HepG2 (cell line): Measurements from ENCODE around the gene STYX. TPM values are rescaled to one million over a fixed set of nuclear protein-coding genes. Genes with fewer than 3 reads are reported as not detected.

Experiments
- FOSL2 ChIP-seq: sonication (generic); formaldehyde crosslinking; IDR thresholded peaks from 2 replicates; pipeline ENCODE4 v1.4.0; 2020; ENCODE audit warnings: missing genetic modification reagents
- TMF1 ChIP-seq: sonication (generic); formaldehyde crosslinking; IDR thresholded peaks from 2 replicates; pipeline ENCODE4 v1.8.1; 2022; ENCODE audit warnings: low read depth, missing genetic modification reagents
- ZFP82 ChIP-seq: sonication (generic); formaldehyde crosslinking; IDR thresholded peaks from 2 replicates; pipeline ENCODE4 v1.5.1; 2020; ENCODE audit warnings: mild to moderate bottlenecking, missing genetic modification reagents, borderline replicate concordance
- ZSCAN25 ChIP-seq: sonication (generic); formaldehyde crosslinking; IDR thresholded peaks from 2 replicates; pipeline ENCODE4 v1.8.0; 2022; ENCODE audit warnings: mild to moderate bottlenecking, missing genetic modification reagents
- polyA plus RNA-seq, 8 experiments: library from polyadenylated mRNA; depleted of rRNA in 3 of 8; stranded (reverse) in 7 of 8; unstranded in 1 of 8; fragments of >200 nt; fragmentation: Illumina TruSeq in 4 of 8; extraction: Trizol in 4 of 8; gene quantifications; 2 replicates each; pipeline versions ENCODE4 v1.2.1 to v1.2.3, GENCODE V29; 2011 to 2016; ENCODE audit warnings: low read depth in 4 of 8, missing spikeins in 1 of 8, mixed read lengths in 1 of 8; ENCODE audit not compliant: insufficient read depth in 1 of 8
- total RNA-seq, 5 experiments: library from RNA; depleted of rRNA; stranded (reverse); fragments of >200 nt; fragmentation: Illumina TruSeq; extraction: Trizol; gene quantifications; 2 replicates each; pipeline ENCODE4 v1.2.3, GENCODE V29; 2016; ENCODE audit warnings: low read depth in 1 of 5
- TF ChIP-seq, protein P1 (sequence below): sonication (generic); formaldehyde crosslinking; IDR thresholded peaks from 2 replicates; pipeline ENCODE4 v1.4.0; 2020; ENCODE audit warnings: mild to moderate bottlenecking, missing genetic modification reagents
- TF ChIP-seq, protein P2 (sequence below): sonication (generic); formaldehyde crosslinking; IDR thresholded peaks from 2 replicates; pipeline ENCODE4 v1.5.1; 2020; ENCODE audit warnings: mild to moderate bottlenecking, missing genetic modification reagents, moderate library complexity
- TF ChIP-seq, protein P3 (sequence below): sonication (generic); formaldehyde crosslinking; IDR thresholded peaks from 2 replicates; pipeline ENCODE4 v1.8.1; 2023; ENCODE audit warnings: mild to moderate bottlenecking, missing genetic modification reagents
- TF ChIP-seq, protein P4 (sequence below): sonication (generic); formaldehyde crosslinking; IDR thresholded peaks from 2 replicates; pipeline ENCODE4 v1.4.0; 2020; ENCODE audit warnings: missing genetic modification reagents

The STYX gene
- total and polyA plus RNA-seq, 2 of the 13 experiments (the other 11 are each of a cell fraction or from before 2014, with no cell fraction given): 6.6 to 10.9 TPM

DNA sequence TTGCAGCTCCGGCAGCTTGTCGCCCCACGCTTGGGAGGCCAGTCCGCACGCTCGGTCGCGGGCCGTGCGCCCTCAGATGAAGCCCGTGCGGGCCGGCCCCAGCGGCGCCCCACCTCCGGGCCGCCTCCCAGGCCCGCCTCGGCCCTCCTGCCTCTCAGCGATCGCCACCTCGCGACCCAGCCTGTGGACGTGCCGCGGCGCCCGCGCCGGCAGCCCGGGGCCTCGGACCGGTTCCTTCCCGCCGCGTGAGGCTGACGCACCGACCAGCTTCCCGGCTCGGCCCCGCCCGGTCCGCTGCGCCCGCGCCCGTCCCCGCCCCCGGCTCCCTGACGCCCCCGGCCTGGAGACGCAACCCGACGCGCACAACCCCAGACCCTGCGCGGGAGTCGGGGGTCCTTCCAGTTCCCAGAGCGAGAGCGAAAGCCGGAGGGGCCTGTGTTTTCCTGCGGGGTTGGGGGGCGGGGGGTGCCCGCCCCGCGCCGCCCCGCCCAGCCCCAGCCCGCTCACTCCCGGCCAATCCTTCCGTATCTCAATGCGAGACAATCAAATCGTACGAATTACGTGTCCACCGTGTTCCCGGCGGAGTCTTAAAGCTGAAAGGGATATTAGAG lies 34.4 kb upstream of the STYX start, which contains the start of gene ERO1A (continued):
- TF ChIP-seq, protein P1, sequence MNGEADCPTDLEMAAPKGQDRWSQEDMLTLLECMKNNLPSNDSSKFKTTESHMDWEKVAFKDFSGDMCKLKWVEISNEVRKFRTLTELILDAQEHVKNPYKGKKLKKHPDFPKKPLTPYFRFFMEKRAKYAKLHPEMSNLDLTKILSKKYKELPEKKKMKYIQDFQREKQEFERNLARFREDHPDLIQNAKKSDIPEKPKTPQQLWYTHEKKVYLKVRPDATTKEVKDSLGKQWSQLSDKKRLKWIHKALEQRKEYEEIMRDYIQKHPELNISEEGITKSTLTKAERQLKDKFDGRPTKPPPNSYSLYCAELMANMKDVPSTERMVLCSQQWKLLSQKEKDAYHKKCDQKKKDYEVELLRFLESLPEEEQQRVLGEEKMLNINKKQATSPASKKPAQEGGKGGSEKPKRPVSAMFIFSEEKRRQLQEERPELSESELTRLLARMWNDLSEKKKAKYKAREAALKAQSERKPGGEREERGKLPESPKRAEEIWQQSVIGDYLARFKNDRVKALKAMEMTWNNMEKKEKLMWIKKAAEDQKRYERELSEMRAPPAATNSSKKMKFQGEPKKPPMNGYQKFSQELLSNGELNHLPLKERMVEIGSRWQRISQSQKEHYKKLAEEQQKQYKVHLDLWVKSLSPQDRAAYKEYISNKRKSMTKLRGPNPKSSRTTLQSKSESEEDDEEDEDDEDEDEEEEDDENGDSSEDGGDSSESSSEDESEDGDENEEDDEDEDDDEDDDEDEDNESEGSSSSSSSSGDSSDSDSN (CRISPR knock-in tag): peak; percentile 95; the same call in 1 of the 2 replicates
- TF ChIP-seq TMF1 (CRISPR knock-in tag): peak; percentile 73; the same call in 1 of the 2 replicates
- TF ChIP-seq, protein P2, sequence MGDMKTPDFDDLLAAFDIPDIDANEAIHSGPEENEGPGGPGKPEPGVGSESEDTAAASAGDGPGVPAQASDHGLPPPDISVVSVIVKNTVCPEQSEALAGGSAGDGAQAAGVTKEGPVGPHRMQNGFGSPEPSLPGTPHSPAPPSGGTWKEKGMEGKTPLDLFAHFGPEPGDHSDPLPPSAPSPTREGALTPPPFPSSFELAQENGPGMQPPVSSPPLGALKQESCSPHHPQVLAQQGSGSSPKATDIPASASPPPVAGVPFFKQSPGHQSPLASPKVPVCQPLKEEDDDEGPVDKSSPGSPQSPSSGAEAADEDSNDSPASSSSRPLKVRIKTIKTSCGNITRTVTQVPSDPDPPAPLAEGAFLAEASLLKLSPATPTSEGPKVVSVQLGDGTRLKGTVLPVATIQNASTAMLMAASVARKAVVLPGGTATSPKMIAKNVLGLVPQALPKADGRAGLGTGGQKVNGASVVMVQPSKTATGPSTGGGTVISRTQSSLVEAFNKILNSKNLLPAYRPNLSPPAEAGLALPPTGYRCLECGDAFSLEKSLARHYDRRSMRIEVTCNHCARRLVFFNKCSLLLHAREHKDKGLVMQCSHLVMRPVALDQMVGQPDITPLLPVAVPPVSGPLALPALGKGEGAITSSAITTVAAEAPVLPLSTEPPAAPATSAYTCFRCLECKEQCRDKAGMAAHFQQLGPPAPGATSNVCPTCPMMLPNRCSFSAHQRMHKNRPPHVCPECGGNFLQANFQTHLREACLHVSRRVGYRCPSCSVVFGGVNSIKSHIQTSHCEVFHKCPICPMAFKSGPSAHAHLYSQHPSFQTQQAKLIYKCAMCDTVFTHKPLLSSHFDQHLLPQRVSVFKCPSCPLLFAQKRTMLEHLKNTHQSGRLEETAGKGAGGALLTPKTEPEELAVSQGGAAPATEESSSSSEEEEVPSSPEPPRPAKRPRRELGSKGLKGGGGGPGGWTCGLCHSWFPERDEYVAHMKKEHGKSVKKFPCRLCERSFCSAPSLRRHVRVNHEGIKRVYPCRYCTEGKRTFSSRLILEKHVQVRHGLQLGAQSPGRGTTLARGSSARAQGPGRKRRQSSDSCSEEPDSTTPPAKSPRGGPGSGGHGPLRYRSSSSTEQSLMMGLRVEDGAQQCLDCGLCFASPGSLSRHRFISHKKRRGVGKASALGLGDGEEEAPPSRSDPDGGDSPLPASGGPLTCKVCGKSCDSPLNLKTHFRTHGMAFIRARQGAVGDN (CRISPR knock-in tag): peak; percentile 87
- TF ChIP-seq, protein P3, sequence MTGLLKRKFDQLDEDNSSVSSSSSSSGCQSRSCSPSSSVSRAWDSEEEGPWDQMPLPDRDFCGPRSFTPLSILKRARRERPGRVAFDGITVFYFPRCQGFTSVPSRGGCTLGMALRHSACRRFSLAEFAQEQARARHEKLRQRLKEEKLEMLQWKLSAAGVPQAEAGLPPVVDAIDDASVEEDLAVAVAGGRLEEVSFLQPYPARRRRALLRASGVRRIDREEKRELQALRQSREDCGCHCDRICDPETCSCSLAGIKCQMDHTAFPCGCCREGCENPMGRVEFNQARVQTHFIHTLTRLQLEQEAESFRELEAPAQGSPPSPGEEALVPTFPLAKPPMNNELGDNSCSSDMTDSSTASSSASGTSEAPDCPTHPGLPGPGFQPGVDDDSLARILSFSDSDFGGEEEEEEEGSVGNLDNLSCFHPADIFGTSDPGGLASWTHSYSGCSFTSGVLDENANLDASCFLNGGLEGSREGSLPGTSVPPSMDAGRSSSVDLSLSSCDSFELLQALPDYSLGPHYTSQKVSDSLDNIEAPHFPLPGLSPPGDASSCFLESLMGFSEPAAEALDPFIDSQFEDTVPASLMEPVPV: peak; percentile 61
- TF ChIP-seq, protein P4, sequence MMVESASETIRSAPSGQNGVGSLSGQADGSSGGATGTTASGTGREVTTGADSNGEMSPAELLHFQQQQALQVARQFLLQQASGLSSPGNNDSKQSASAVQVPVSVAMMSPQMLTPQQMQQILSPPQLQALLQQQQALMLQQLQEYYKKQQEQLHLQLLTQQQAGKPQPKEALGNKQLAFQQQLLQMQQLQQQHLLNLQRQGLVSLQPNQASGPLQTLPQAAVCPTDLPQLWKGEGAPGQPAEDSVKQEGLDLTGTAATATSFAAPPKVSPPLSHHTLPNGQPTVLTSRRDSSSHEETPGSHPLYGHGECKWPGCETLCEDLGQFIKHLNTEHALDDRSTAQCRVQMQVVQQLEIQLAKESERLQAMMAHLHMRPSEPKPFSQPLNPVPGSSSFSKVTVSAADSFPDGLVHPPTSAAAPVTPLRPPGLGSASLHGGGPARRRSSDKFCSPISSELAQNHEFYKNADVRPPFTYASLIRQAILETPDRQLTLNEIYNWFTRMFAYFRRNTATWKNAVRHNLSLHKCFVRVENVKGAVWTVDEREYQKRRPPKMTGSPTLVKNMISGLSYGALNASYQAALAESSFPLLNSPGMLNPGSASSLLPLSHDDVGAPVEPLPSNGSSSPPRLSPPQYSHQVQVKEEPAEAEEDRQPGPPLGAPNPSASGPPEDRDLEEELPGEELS: 0 out of 2 replicates have a peak, but pooled peaks have one; percentile 11
- 0 out of 2 replicates have a peak, but pooled peaks have one; percentile 11 for TF ChIP-seq ZSCAN25
- 0 out of 2 replicates have a peak, but pooled peaks have one; percentile 50 for TF ChIP-seq ZFP82
- no peak for TF ChIP-seq FOSL2
- TF ChIP-seq, all 625 proteins: peak for 97
